ENCODE data around the gene C4orf54.

Gene C4orf54

GRCh38 chr4:99624141-99624719 is 33.4 kb downstream of the C4orf54 start:
- DNase-seq, result no peak

- DNase-seq, result no peak
Measured at GRCh38 chr4:99622341-99622740, 35.3 kb downstream of the C4orf54 start.

- no peak for DNase-seq
Measured at GRCh38 chr4:99617374-99617773, 40.3 kb downstream of the C4orf54 start.

- DNase-seq, result no peak
Measured at GRCh38 chr4:99615170-99615820, 42.3 kb downstream of the C4orf54 start.

- DNase-seq, result no peak
Measured at GRCh38 chr4:99614491-99614890, 43.1 kb downstream of the C4orf54 start.

GRCh38 chr4:99612704-99613103 is 44.9 kb downstream of the C4orf54 start:
- no peak for DNase-seq

GRCh38 chr4:99612281-99612680 is 45.3 kb downstream of the C4orf54 start:
- no peak for DNase-seq

GRCh38 chr4:99610605-99611175 is 46.9 kb downstream of the C4orf54 start:
- DNase-seq, result no peak

GRCh38 chr4:99608417-99608816 is 49.2 kb downstream of the C4orf54 start:
- no peak for DNase-seq
